GM18907 (cell line): ENCODE data around the gene ST3GAL4.
"Not testable (repeated sequence)": the region's sequence is repeated elsewhere in the genome, so short reads cannot be mapped to it uniquely, and the experiment has no call there.

Experiments used
- ATAC-seq: cut with Tn5 transposase; IDR thresholded peaks from one replicate; pipeline ENCODE4 v1.9.1; 2021; ENCODE audit warnings: mild to moderate bottlenecking, moderate library complexity; ENCODE audit not compliant: unreplicated experiment

Gene ST3GAL4

GRCh38 chr11:126362879-126363655, 7.6 kb downstream of the ST3GAL4 start:
- no peak for ATAC-seq

GRCh38 chr11:126363706-126364248, 8.3 kb downstream of the ST3GAL4 start:
- ATAC-seq: no peak

GRCh38 chr11:126364735-126365134, 9.2 kb downstream of the ST3GAL4 start:
- not testable (repeated sequence) for ATAC-seq

- not testable (repeated sequence) for ATAC-seq
Observed at GRCh38 chr11:126365508-126365907, 10.0 kb downstream of the ST3GAL4 start.

GRCh38 chr11:126366064-126366822, 10.8 kb downstream of the ST3GAL4 start:
- no peak for ATAC-seq

- not testable (repeated sequence) for ATAC-seq
Observed at GRCh38 chr11:126366823-126367654, 11.6 kb downstream of the ST3GAL4 start.

GRCh38 chr11:126367806-126368205, 12.3 kb downstream of the ST3GAL4 start:
- ATAC-seq: not testable (repeated sequence)

- ATAC-seq: not testable (repeated sequence)
Observed at GRCh38 chr11:126368336-126369119, 13.0 kb downstream of the ST3GAL4 start.

- no peak for ATAC-seq
Observed at GRCh38 chr11:126370016-126370415, 14.5 kb downstream of the ST3GAL4 start.

GRCh38 chr11:126371595-126371994, 16.1 kb downstream of the ST3GAL4 start:
- ATAC-seq: no peak

GRCh38 chr11:126373389-126374066, 18.0 kb downstream of the ST3GAL4 start:
- not testable (repeated sequence) for ATAC-seq

- not testable (repeated sequence) for ATAC-seq
Observed at GRCh38 chr11:126374562-126375300, 19.2 kb downstream of the ST3GAL4 start.

GRCh38 chr11:126375726-126376125, 20.2 kb downstream of the ST3GAL4 start:
- no peak for ATAC-seq

- no peak for ATAC-seq
Observed at GRCh38 chr11:126378763-126379162, 23.3 kb downstream of the ST3GAL4 start.

- ATAC-seq: no peak
Observed at GRCh38 chr11:126380909-126381308, 25.4 kb downstream of the ST3GAL4 start.

- not testable (repeated sequence) for ATAC-seq
Observed at GRCh38 chr11:126381960-126382359, 26.5 kb downstream of the ST3GAL4 start.

GRCh38 chr11:126382641-126383040, 27.2 kb downstream of the ST3GAL4 start:
- not testable (repeated sequence) for ATAC-seq
